ENCODE results near the gene C19orf47.

Gene C19orf47

GRCh38 chr19:40303765-40304164 is 44.4 kb downstream of the C19orf47 start:
- Histone ChIP-seq H3K4me3 (no peak overlapping the region), H3K27ac (no peak overlapping the region)
- TF ChIP-seq, protein P1, sequence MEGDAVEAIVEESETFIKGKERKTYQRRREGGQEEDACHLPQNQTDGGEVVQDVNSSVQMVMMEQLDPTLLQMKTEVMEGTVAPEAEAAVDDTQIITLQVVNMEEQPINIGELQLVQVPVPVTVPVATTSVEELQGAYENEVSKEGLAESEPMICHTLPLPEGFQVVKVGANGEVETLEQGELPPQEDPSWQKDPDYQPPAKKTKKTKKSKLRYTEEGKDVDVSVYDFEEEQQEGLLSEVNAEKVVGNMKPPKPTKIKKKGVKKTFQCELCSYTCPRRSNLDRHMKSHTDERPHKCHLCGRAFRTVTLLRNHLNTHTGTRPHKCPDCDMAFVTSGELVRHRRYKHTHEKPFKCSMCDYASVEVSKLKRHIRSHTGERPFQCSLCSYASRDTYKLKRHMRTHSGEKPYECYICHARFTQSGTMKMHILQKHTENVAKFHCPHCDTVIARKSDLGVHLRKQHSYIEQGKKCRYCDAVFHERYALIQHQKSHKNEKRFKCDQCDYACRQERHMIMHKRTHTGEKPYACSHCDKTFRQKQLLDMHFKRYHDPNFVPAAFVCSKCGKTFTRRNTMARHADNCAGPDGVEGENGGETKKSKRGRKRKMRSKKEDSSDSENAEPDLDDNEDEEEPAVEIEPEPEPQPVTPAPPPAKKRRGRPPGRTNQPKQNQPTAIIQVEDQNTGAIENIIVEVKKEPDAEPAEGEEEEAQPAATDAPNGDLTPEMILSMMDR (IDR thresholded peaks at IDR 0.05), result no peak
- DNase-seq (ENCODE audit: low spot score), result no peak

DNA sequence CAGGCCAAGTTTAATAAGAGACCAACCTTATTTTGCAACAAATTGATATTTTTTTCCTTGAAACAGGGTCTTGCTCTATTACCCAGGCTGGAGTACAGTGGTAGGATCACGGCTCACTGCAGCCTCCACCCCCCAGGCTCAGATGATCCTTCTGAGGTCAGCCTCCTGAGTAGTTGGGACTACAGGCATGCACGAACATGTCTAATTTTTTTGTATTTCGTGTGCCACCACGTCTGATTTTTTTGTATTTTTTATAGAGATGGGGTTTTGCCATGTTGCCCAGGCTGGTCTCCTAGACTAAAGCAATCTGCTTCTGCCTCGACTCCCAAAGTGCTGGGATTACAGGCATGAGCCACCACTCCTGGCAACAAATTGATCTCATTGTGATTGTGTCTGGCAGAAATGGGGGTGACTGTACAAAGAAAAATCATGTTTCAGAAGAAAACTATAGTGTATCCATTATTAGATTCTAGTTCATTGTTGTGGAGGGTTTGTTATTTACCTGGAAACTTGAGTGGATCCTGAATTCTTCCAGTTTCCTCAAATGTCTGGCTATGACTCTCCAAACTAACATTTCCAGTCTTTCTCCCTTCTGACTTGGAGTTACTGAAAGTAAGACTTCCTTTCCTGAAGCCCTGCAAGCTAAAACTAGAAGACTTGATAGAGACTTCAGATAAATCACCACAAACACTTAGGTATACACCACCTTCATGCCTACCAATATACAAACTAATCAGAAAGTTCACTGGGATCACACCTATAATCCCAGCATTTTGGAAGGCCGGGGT is 45.8 kb downstream of the C19orf47 start:
- TF ChIP-seq, protein P1 (IDR thresholded peaks at IDR 0.05), result no peak
- H3K4me3 ChIP-seq, result no peak overlapping the region
- DNase-seq (ENCODE audit: low spot score), result no peak

DNA sequence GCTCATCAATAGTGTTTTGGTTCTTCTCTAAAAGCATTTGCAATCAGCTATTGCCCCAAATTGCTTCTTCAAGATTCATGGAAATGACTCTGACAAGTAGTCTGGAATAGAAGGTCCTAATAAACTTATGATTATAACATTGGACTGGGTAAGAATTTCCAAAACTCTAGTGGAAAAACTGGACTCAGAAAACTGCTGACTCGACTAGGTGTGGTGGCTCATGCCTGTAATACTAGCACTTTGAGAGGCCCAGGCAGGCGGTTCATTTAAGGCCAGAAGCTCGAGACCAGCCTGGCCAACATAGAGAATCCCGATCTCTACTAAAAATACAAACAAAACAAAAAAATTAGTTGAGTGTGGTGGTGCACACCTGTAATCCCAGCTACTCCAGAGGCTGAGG is 47.5 kb downstream of the C19orf47 start:
- TF ChIP-seq, protein P1 (IDR thresholded peaks at IDR 0.05), result no peak
- H3K27ac ChIP-seq, result no peak overlapping the region
- no peak for DNase-seq (ENCODE audit: low spot score)
- H3K4me3 ChIP-seq, result no peak overlapping the region

More for the DNA sequence above, 45.8 kb downstream of the C19orf47 start:
- H3K27ac ChIP-seq, result no peak overlapping the region

DNA sequence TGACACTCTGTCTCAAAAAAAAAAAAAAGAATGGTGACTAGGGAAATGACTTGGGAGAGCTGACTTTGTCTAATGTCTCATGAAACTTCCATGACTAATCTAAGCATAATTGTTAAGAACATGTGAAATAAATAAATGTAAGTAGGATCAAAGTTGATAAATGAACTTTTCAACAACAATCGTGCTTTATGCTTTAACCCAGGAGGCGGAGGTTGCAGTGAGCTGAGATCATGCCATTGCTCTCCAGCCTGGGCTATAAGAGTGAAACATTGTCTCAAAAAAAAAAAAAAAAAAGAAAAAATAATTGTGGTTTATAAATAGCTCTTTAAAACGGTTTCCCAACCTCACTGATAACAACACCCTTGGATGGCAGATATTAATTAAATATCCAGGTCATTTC is 50.2 kb downstream of the C19orf47 start:
- no peak overlapping the region for H3K4me3 ChIP-seq
- TF ChIP-seq, protein P1 (IDR thresholded peaks at IDR 0.05), result no peak
- no peak for DNase-seq (ENCODE audit: low spot score)
- H3K27ac ChIP-seq, result no peak overlapping the region

DNA sequence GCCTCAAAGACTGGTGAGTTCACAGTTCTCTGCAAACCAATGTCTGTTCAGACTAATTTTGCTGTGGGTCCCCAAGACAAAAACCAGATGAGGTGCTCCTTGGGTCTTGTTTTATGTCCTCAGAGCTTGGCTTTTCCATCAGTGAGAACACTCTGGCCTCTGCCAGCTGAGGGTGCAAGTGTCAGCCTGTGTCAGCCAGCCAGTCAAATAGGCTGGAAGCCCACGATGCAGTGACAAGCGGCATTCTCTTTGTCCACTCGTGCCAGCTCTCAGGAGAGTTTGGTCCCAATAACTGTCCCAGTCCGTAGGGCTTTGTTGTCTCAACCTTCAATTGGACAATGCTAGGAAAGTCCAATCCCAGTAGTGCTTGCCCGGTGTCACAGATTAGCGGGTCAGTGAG is 53.6 kb downstream of the C19orf47 start:
- TF ChIP-seq, protein P1 (IDR thresholded peaks at IDR 0.05), result no peak
- Histone ChIP-seq H3K4me3 (no peak overlapping the region), H3K27ac (no peak overlapping the region)
- DNase-seq (ENCODE audit: low spot score), result no peak

- H3K4me3 ChIP-seq, result no peak overlapping the region
- H3K27ac ChIP-seq, result no peak overlapping the region
- TF ChIP-seq, protein P1 (IDR thresholded peaks at IDR 0.05), result no peak
- DNase-seq (ENCODE audit: low spot score), result no peak
Observed at GRCh38 chr19:40286971-40287421, 61.2 kb downstream of the C19orf47 start.
